ENCODE data around the gene PTPRM. TPM values are rescaled to one million over a fixed set of nuclear protein-coding genes. Genes with fewer than 3 reads are reported as not detected.

The PTPRM gene
- total RNA-seq, 1 donor from 2014 or later = 42.1 TPM

DNA sequence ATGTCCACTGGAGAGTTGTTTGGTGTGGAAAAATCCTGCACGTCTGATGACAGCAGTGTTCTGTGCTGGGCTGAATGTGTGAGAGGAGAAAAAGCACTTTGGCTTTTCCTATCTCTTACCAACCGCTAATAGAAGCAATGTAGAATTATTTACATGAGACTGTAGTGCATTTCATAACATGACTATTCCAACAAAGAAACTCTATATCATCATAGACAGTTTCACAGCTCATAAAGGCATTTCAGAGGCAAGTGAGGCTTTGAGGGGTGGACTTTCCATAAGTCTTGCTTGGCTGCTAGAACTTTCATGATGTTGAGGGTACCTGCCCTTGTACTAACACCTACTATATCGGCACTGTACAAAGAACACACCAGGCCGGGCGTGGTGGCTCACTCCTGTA is 697.0 kb downstream of the PTPRM start:
- Histone ChIP-seq H3K4me3 (ENCODE audit: low read depth, low read length) (no peak overlapping the region), H3K36me3 (ENCODE audit: control insufficient read depth, insufficient read depth, low read length) (peaks cover 2% of the 10 kb centered on the region), H3K27me3 (ENCODE audit: control insufficient read depth, insufficient read depth, low read length) (no peaks in the 10 kb centered on the region)
- DNase-seq (ENCODE audit: low read depth) = no peak
- FAIRE-seq = peak; percentile 81
- TF ChIP-seq, protein P1, sequence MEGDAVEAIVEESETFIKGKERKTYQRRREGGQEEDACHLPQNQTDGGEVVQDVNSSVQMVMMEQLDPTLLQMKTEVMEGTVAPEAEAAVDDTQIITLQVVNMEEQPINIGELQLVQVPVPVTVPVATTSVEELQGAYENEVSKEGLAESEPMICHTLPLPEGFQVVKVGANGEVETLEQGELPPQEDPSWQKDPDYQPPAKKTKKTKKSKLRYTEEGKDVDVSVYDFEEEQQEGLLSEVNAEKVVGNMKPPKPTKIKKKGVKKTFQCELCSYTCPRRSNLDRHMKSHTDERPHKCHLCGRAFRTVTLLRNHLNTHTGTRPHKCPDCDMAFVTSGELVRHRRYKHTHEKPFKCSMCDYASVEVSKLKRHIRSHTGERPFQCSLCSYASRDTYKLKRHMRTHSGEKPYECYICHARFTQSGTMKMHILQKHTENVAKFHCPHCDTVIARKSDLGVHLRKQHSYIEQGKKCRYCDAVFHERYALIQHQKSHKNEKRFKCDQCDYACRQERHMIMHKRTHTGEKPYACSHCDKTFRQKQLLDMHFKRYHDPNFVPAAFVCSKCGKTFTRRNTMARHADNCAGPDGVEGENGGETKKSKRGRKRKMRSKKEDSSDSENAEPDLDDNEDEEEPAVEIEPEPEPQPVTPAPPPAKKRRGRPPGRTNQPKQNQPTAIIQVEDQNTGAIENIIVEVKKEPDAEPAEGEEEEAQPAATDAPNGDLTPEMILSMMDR (IDR thresholded peaks at IDR 0.05; ENCODE audit: insufficient read depth, low read length, severe bottlenecking) = no peak

DNA sequence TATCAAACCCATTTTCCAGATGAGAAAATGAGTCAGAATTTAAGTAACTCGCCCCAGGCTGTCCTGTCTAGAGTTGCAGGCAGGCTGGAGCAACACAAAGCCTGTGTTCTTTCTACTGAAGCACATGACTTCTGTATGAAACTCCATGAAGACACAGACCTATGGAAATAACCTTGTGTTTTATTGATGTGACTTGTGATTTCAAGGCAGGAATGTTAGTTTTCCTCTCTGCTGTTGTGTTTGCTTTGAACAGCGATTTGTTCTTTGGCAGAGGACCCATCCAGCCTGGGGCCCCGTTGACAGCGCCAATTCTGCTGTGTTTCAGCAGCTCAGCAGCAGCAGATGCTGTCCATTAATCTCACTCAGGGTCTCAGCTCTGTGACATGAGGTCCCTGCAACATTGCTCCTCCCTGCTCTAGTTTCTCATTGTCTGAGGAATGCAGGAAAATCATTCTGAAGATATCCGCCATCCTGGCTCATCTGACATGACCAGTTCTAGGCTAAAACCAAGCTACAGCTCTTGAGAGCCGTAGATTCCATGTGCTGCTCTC is 697.8 kb downstream of the PTPRM start:
- TF ChIP-seq, protein P1 (IDR thresholded peaks at IDR 0.05; ENCODE audit: insufficient read depth, low read length, severe bottlenecking) = no peak
- DNase-seq (ENCODE audit: low read depth) (peak; percentile 11), FAIRE-seq (no peak)
- Histone ChIP-seq H3K36me3 (ENCODE audit: control insufficient read depth, insufficient read depth, low read length) (peaks cover 2% of the 10 kb centered on the region), H3K27me3 (ENCODE audit: control insufficient read depth, insufficient read depth, low read length) (no peaks in the 10 kb centered on the region), H3K4me3 (ENCODE audit: low read depth, low read length) (no peak overlapping the region)

DNA sequence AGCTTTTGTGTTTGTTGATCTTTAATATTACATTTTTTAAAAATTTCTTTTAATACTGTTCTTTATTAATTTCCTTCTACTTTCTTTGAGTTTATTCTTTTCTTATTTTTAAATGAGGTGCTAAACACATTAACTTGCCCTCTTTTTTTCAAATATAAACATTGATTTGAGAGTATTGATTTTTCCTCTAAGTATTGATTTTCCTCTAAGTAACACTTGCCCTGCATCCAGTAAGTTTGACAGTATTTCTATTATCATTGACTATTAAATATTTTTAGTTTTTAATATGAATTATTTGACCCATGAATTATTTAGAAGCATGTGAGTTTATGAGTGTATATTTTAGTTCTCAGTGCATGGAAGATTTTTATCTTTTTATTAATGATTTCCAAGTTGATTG is 705.1 kb downstream of the PTPRM start:
- Histone ChIP-seq H3K27me3 (ENCODE audit: control insufficient read depth, insufficient read depth, low read length) (no peaks in the 10 kb centered on the region), H3K4me3 (ENCODE audit: low read depth, low read length) (no peak overlapping the region), H3K36me3 (ENCODE audit: control insufficient read depth, insufficient read depth, low read length) (no peaks in the 10 kb centered on the region)
- DNase-seq (ENCODE audit: low read depth) (no peak), FAIRE-seq (no peak)
- TF ChIP-seq, protein P1 (IDR thresholded peaks at IDR 0.05; ENCODE audit: insufficient read depth, low read length, severe bottlenecking) = no peak

DNA sequence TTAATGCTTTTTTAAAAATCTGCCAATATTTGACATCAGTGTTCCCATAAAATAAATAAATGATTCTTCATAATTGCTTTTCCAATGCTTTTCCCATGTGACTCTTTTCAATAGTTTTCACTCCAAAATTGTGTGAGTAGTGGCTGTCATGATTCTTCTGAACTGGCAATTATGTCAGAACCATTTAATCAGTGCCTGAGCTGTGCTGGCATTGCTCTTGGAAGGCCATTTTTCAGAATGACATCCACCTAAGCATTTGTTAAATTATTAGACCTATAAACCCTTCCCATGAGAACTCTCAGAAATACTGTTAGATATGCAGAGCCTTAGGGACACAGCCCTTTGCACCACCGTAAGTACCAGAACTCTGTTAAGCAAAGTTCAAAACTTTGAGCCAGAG is 707.3 kb downstream of the PTPRM start:
- Histone ChIP-seq H3K36me3 (ENCODE audit: control insufficient read depth, insufficient read depth, low read length) (no peaks in the 10 kb centered on the region), H3K27me3 (ENCODE audit: control insufficient read depth, insufficient read depth, low read length) (no peaks in the 10 kb centered on the region), H3K4me3 (ENCODE audit: low read depth, low read length) (no peak overlapping the region)
- FAIRE-seq = no peak
- TF ChIP-seq, protein P1 (IDR thresholded peaks at IDR 0.05; ENCODE audit: insufficient read depth, low read length, severe bottlenecking) = no peak
- no peak for DNase-seq (ENCODE audit: low read depth)

DNA sequence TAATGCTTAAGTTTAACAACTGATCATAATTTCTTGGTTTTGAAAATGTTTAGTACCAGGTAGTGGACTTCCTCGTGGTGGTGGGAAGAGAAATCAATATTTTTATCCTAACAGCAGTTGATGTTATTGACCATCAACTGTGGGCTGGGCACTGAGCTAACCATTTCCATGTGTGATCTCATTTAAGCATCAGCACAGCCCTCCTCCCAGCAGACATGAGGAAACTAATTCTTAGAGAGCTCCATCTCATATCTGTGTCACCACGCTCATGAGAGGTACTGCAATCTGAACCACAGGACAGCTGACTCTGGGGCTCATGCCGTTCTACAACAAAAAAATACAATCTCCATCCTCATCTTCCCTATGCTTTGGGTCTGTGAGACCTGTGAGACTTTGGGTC is 709.3 kb downstream of the PTPRM start:
- H3K4me3 ChIP-seq (ENCODE audit: low read depth, low read length) = no peak overlapping the region
- no peaks in the 10 kb centered on the region for H3K36me3 ChIP-seq (ENCODE audit: control insufficient read depth, insufficient read depth, low read length)
- no peaks in the 10 kb centered on the region for H3K27me3 ChIP-seq (ENCODE audit: control insufficient read depth, insufficient read depth, low read length)
- TF ChIP-seq, protein P1 (IDR thresholded peaks at IDR 0.05; ENCODE audit: insufficient read depth, low read length, severe bottlenecking) = no peak
- FAIRE-seq (no peak), DNase-seq (ENCODE audit: low read depth) (no peak)

DNA sequence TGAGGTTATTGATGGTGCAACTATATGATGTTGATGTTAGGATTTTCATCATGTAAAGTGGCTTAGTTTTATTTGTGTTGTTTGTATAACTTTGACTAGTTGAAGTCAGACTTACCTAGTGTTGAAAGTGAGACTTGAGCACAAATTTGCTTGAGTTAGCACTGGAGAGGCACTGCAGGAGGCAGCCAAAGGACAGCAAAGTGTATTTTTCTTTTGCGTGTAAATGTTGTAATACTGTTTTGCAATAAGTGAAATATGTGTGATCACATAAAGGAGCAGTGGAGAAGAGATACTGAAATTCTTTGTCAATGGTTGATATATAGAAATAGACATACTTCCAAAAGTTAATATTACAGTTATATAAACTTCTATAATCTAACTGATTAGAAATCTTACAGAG is 710.2 kb downstream of the PTPRM start:
- H3K36me3 ChIP-seq (ENCODE audit: control insufficient read depth, insufficient read depth, low read length) = no peaks in the 10 kb centered on the region
- TF ChIP-seq, protein P1 (IDR thresholded peaks at IDR 0.05; ENCODE audit: insufficient read depth, low read length, severe bottlenecking) = no peak
- no peak overlapping the region for H3K4me3 ChIP-seq (ENCODE audit: low read depth, low read length)
- no peak for DNase-seq (ENCODE audit: low read depth)
- no peak for FAIRE-seq
- H3K27me3 ChIP-seq (ENCODE audit: control insufficient read depth, insufficient read depth, low read length) = no peaks in the 10 kb centered on the region

Measured in bronchial epithelial cell (primary cell).